ENCODE results near the gene SPRTN.
"Not testable (repeated sequence)": the region's sequence is repeated elsewhere in the genome, so short reads cannot be mapped to it uniquely, and the experiment has no call there.

Gene SPRTN

DNA sequence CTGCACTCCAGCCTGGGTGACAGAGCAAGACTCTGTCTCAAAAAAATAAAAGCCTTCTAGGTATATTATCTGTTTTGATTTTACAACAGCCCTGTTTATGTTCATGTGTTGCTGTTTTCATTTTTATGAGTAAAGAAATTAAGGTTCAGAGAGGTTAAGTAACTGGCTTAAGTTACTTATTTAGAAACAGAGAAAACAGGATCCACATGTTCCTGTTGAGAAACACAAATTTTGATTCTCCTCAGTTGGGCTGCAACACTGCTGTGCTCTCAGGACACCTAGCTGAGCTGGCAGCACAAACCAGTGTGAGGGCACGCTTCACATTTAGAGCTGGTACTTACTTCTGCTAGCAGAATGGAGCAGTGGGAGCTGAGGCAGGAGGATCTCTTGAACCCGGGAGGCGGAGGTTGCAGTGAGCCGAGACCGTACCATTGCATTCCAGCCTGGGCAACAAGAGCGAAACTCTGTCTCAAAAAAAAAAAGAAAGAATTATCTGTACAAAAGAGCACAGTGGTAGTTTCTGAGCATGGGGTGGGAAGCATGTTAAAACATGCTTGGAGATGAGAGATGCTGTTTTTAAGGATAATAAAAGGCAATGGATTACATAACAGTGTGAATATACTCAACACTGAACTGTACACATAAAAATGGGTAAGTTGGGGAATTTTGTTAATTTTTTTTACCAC lies 2.4 kb downstream of the SPRTN start:
- Histone ChIP-seq H3K27ac (ENCODE audit: low read depth, low read length) (no peak overlapping the region), H3K27me3 (ENCODE audit: control insufficient read depth, insufficient read depth, low read length) (no peaks in the 10 kb centered on the region), H3K9ac (ENCODE audit: low read length) (no peak overlapping the region), H3K4me3 (ENCODE audit: low read length) (no peak overlapping the region), H3K36me3 (ENCODE audit: control insufficient read depth, insufficient read depth, low read length) (peaks cover 2% of the 10 kb centered on the region), H3K4me1 (ENCODE audit: control insufficient read depth, insufficient read depth, low read length) (peaks cover 18% of the 10 kb centered on the region)

DNA sequence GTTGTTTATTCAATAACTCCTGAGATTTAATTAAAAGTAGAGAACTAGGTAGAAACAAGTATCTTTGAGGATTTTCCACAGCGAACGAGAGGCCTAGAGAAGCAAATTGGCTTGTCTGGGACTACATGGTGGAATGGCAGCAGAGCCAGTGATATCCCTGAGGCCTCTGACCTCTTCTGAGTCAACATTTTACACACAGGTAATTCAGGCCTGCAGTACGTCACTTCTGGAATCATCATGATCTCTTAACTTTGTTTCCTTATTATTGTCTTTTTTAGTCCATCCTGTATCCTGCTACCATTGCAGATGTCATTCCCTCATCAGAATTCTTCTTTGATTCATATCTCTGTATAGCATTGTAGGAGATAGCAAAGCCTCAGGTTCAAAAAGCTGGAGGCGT lies 9.9 kb downstream of the SPRTN start:
- no peak overlapping the region for H3K9ac ChIP-seq (ENCODE audit: low read length)
- H3K27ac ChIP-seq (ENCODE audit: low read depth, low read length) = no peak overlapping the region
- H3K36me3 ChIP-seq (ENCODE audit: control insufficient read depth, insufficient read depth, low read length) = peaks cover 12% of the 10 kb centered on the region
- H3K4me1 ChIP-seq (ENCODE audit: control insufficient read depth, insufficient read depth, low read length) = no peaks in the 10 kb centered on the region
- no peaks in the 10 kb centered on the region for H3K27me3 ChIP-seq (ENCODE audit: control insufficient read depth, insufficient read depth, low read length)
- no peak overlapping the region for H3K4me3 ChIP-seq (ENCODE audit: low read length)

DNA sequence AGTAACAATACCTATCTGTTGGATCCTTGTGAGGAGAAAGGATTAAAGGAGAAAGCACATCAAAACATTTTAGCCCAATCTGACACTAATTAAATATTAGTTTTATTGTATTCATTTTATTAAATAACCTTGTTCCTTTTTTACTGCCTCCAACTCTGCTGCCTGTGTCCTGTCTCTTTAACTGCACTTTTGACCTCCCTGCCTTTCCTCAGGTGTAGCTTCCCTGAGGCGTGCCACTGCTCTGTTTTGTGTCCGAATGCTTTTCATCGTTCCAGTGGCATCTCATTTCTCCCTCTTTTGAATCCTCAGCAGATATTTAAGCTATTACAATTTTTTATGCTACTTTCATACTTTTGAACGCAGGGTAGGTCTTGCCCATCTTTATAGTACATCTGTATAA lies 10.3 kb downstream of the SPRTN start:
- no peaks in the 10 kb centered on the region for H3K27me3 ChIP-seq (ENCODE audit: control insufficient read depth, insufficient read depth, low read length)
- H3K4me3 ChIP-seq (ENCODE audit: low read length) = no peak overlapping the region
- no peaks in the 10 kb centered on the region for H3K4me1 ChIP-seq (ENCODE audit: control insufficient read depth, insufficient read depth, low read length)
- H3K27ac ChIP-seq (ENCODE audit: low read depth, low read length) = no peak overlapping the region
- peaks cover 12% of the 10 kb centered on the region for H3K36me3 ChIP-seq (ENCODE audit: control insufficient read depth, insufficient read depth, low read length)
- no peak overlapping the region for H3K9ac ChIP-seq (ENCODE audit: low read length)

DNA sequence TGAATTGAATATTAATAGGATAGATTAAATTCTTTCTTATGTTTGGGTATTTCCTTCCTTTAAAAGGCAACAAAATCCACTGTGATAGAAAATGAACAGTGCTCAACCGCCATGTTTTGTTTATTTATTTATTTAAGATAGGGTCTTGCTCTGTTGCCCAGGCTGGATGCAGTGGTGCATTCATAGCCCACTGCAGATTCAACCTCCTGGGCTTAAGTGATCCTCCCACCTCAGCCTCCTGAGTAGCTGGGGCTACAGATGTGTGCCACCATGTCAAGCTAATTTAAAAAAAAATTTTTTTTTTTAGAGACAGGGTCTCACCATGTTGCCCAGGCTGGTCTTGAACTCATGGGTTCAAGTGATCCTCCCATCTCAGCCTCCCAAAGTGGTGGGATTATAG lies 10.8 kb downstream of the SPRTN start:
- H3K9ac ChIP-seq (ENCODE audit: low read length); H3K27me3 ChIP-seq (ENCODE audit: control insufficient read depth, insufficient read depth, low read length); H3K27ac ChIP-seq (ENCODE audit: low read depth, low read length); H3K4me3 ChIP-seq (ENCODE audit: low read length); H3K4me1 ChIP-seq (ENCODE audit: control insufficient read depth, insufficient read depth, low read length): not testable (repeated sequence)
- H3K36me3 ChIP-seq (ENCODE audit: control insufficient read depth, insufficient read depth, low read length) = peaks cover 12% of the 10 kb centered on the region

DNA sequence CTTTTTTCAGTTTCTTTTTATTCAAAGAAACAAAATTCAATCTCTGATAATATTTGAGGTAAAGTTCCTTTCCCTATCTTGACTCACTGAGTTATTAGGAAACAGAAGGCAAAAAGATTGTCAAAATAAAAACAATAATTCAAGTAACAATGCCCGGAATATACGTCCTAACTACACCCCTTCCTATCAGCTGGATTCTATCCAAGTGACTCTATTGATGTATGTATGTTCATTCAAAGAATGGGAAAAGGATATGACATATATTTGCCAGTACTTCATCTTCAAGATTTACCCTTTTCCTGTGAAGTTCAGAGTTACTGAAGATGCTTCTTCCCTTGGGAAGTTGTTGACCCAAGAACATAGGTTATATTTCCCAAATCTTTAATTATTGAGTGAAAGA lies 13.7 kb downstream of the SPRTN start:
- Histone ChIP-seq H3K4me3 (ENCODE audit: low read length) (no peak overlapping the region), H3K4me1 (ENCODE audit: control insufficient read depth, insufficient read depth, low read length) (no peaks in the 10 kb centered on the region), H3K9ac (ENCODE audit: low read length) (no peak overlapping the region), H3K36me3 (ENCODE audit: control insufficient read depth, insufficient read depth, low read length) (peaks cover 12% of the 10 kb centered on the region), H3K27ac (ENCODE audit: low read depth, low read length) (no peak overlapping the region), H3K27me3 (ENCODE audit: control insufficient read depth, insufficient read depth, low read length) (no peaks in the 10 kb centered on the region)

DNA sequence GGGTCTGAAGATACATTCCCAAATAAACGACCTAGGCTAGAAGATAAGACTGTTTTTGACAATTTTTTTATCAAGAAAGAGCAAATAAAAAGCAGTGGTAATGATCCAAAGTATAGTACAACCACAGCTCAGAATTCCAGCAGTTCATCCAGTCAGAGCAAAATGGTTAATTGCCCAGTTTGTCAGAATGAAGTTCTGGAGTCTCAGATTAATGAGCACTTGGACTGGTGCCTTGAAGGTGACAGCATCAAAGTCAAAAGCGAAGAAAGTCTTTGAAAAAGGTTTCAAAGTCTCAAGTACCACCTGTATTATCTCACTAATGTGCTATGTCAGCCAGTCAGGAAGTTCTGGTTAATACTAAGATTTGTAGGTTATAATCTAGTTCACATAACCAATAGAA lies 15.0 kb downstream of the SPRTN start:
- Histone ChIP-seq H3K4me1 (ENCODE audit: control insufficient read depth, insufficient read depth, low read length) (peaks cover 6% of the 10 kb centered on the region), H3K9ac (ENCODE audit: low read length) (no peak overlapping the region), H3K27me3 (ENCODE audit: control insufficient read depth, insufficient read depth, low read length) (no peaks in the 10 kb centered on the region), H3K27ac (ENCODE audit: low read depth, low read length) (no peak overlapping the region), H3K4me3 (ENCODE audit: low read length) (no peak overlapping the region), H3K36me3 (ENCODE audit: control insufficient read depth, insufficient read depth, low read length) (peaks cover 8% of the 10 kb centered on the region)

DNA sequence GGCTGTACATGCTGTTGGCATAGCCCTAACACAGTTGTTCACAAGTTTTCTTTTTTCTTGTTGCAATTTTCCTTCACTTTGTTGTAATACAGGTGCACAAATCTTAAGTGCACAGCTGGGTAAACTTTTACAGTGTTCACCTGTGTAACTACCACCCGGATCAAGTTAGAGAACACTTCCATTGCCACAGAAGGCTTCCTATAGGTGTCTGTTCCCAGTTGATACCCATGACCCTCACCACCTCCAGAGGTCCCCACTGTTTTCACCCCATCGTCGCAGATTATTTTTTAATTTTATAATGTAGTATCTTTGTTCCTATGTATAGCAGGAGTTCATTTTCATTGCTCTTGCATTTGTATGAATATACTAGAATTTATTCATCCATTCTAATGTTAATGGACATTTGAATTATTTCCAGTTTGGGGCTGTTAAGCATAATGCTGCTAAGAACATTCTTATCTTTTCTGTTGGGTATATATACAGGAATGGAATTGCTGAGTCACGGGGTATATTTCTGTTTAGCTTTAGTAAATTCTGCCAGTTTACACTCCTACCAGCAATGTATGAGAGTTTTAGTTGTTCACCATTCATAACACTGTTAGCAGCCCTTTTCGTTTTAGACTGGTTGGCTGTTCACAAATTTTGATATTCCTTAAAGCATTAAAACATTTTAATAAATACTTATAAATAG lies 16.4 kb downstream of the SPRTN start:
- Histone ChIP-seq H3K27ac (ENCODE audit: low read depth, low read length) (no peak overlapping the region), H3K27me3 (ENCODE audit: control insufficient read depth, insufficient read depth, low read length) (no peaks in the 10 kb centered on the region), H3K4me1 (ENCODE audit: control insufficient read depth, insufficient read depth, low read length) (peaks cover 6% of the 10 kb centered on the region), H3K9ac (ENCODE audit: low read length) (no peak overlapping the region), H3K4me3 (ENCODE audit: low read length) (no peak overlapping the region), H3K36me3 (ENCODE audit: control insufficient read depth, insufficient read depth, low read length) (peaks cover 8% of the 10 kb centered on the region)

DNA sequence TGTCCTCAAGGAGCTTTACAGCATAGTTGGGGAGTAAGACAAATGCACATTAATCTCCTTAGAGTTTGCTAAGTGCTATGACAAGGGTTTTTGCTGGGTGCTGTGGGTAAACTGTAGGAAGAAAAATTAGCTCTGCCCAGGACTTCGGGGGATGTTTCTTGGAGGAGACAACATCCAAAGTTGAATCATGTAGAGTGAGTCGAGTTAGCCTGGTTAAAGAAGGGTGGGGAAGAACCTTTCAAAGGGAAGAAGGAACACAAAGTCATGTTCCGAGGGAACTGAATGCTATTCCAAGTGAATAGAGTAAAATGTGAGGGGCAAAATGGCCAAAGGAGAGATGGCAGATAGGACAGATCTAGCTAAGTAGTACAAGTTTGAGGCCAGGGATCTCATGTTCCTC lies 17.1 kb downstream of the SPRTN start:
- Histone ChIP-seq H3K27ac (ENCODE audit: low read depth, low read length) (no peak overlapping the region), H3K4me3 (ENCODE audit: low read length) (no peak overlapping the region)

DNA sequence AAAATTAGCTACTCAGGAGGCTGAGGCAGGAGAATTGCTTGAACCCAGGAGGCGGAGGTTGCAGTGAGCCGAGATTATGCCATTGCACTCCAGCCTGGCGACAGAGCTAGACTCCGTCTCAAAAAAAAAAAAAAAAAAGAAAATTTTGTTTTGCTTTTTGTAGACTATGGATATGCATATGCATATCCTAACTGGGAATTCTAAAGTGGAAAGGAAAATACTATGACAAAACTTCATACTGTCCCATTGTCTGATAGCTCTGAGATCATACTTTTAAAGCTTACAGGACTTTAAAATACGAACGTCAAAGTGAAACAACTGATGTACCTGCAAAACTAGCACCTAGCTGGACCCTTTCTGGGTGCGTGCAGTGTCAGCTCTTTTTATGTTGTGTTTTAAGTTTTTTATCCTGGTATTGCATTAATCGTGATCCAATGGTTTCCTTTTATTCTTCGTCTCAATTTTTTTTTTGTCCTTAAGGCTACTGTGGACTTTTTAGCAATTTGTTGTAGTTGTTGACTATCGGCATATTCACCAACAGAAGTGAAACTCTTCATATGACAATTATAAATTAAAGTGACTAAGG lies 19.2 kb downstream of the SPRTN start:
- Histone ChIP-seq H3K27me3 (ENCODE audit: control insufficient read depth, insufficient read depth, low read length) (no peaks in the 10 kb centered on the region), H3K4me1 (ENCODE audit: control insufficient read depth, insufficient read depth, low read length) (peaks cover 6% of the 10 kb centered on the region), H3K27ac (ENCODE audit: low read depth, low read length) (no peak overlapping the region), H3K9ac (ENCODE audit: low read length) (no peak overlapping the region), H3K36me3 (ENCODE audit: control insufficient read depth, insufficient read depth, low read length) (no peaks in the 10 kb centered on the region), H3K4me3 (ENCODE audit: low read length) (no peak overlapping the region)

More for the DNA sequence above, 17.1 kb downstream of the SPRTN start:
- peaks cover 8% of the 10 kb centered on the region for H3K36me3 ChIP-seq (ENCODE audit: control insufficient read depth, insufficient read depth, low read length)
- no peaks in the 10 kb centered on the region for H3K27me3 ChIP-seq (ENCODE audit: control insufficient read depth, insufficient read depth, low read length)
- no peak overlapping the region for H3K9ac ChIP-seq (ENCODE audit: low read length)
- H3K4me1 ChIP-seq (ENCODE audit: control insufficient read depth, insufficient read depth, low read length) = peaks cover 6% of the 10 kb centered on the region

DNA sequence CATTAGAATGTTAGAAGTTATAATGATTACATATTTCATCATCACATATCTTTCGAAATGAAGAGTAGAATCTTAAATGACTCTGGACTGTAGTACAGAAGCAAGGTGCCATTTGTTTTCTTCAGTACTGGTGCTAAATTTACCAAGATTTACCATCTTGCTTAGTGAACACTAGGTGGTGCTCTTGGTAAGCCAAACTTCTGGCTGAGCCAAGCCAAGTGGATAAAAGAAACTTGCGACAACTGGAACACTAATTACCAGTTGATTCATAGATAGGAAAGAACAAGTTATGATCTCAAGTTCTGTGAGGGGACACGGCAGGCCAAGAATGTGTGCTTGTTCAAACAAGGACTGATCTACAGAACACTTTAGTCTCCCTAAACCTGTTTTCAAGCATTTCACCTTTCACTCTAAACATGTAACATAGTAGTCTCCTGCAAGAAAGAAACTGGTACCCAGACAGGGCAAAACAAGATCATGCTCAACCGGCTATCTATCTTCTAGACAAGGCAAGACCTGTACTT lies 19.8 kb downstream of the SPRTN start:
- Histone ChIP-seq H3K27me3 (ENCODE audit: control insufficient read depth, insufficient read depth, low read length) (no peaks in the 10 kb centered on the region), H3K4me3 (ENCODE audit: low read length) (no peak overlapping the region), H3K9ac (ENCODE audit: low read length) (no peak overlapping the region), H3K36me3 (ENCODE audit: control insufficient read depth, insufficient read depth, low read length) (no peaks in the 10 kb centered on the region), H3K27ac (ENCODE audit: low read depth, low read length) (no peak overlapping the region), H3K4me1 (ENCODE audit: control insufficient read depth, insufficient read depth, low read length) (peaks cover 6% of the 10 kb centered on the region)

DNA sequence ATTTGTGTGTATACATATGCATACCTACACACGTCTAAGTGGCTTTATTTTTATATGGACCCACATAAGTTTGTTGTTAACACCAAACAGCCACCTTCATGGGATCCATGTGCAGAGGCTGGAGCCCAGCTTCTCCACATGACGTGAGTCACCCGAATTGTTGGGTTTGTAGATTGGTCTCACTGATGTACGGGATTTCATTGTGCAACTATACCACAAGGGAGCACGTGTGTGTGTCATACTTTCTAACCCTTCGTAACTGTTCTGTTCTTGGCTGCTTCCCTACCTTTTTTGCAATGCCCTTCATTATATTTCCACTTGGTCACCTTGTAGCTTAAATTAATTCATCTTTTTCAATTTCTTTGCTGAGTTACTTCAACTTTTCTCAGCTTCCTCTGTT lies 21.0 kb downstream of the SPRTN start:
- no peaks in the 10 kb centered on the region for H3K36me3 ChIP-seq (ENCODE audit: control insufficient read depth, insufficient read depth, low read length)
- no peak overlapping the region for H3K4me3 ChIP-seq (ENCODE audit: low read length)
- peaks cover 6% of the 10 kb centered on the region for H3K4me1 ChIP-seq (ENCODE audit: control insufficient read depth, insufficient read depth, low read length)
- H3K9ac ChIP-seq (ENCODE audit: low read length) = no peak overlapping the region
- H3K27ac ChIP-seq (ENCODE audit: low read depth, low read length) = no peak overlapping the region
- H3K27me3 ChIP-seq (ENCODE audit: control insufficient read depth, insufficient read depth, low read length) = no peaks in the 10 kb centered on the region

DNA sequence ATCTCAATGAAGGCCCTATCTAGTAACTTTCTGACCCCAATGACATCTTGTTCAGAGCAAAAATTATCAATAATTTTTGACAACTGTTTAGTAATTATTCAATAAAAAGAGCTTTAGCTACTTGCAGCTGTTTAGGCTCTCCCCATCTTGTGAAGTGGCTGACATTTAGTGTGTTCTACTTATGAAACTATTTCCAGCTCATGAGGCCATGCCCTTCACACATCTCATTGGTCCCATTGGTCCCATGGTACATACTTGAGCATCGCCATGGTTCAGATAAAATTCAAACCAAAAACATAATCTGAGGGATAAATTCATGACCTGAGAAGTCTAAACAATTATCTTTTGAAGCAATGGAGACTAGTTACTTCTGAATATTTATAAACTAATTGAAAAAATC lies 24.2 kb downstream of the SPRTN start:
- Histone ChIP-seq H3K9ac (ENCODE audit: low read length) (no peak overlapping the region), H3K36me3 (ENCODE audit: control insufficient read depth, insufficient read depth, low read length) (no peaks in the 10 kb centered on the region), H3K4me1 (ENCODE audit: control insufficient read depth, insufficient read depth, low read length) (peaks cover 6% of the 10 kb centered on the region), H3K4me3 (ENCODE audit: low read length) (no peak overlapping the region), H3K27me3 (ENCODE audit: control insufficient read depth, insufficient read depth, low read length) (no peaks in the 10 kb centered on the region), H3K27ac (ENCODE audit: low read depth, low read length) (no peak overlapping the region)

Measured in rectal smooth muscle tissue (tissue), 1 donor.